CD14-positive monocyte (primary cell): Measurements from ENCODE around the gene PUDP. TPM values are rescaled to one million over a fixed set of nuclear protein-coding genes. Genes with fewer than 3 reads are reported as not detected.
A peak's percentile ranks its signal among the peaks of the same experiment; 100 is the strongest.

Experiments used
- DNase-seq, 3 donors: peaks; one replicate each; pipeline ENCODE4 v3.0.0-alpha.2; 2011 to 2022
- H2AFZ ChIP-seq: 2 replicates; pipeline ENCODE4 v1.6.0; 2012; ENCODE audit warnings: mild to moderate bottlenecking, low read depth, low read length, inconsistent platforms; ENCODE audit not compliant: insufficient read depth, poor library complexity, severe bottlenecking
- H3K27ac ChIP-seq, 2 donors: 1 replicate in 1 of 2; 2 replicates in 1 of 2; pipeline ENCODE4 v1.5.1; 2012 to 2013; ENCODE audit warnings: low read length in 2 of 2, control low read depth in 1 of 2, inconsistent platforms in 1 of 2, low read depth in 1 of 2, mild to moderate bottlenecking in 1 of 2
- H3K27me3 ChIP-seq, 2 donors: one replicate each; pipeline versions ENCODE4 v1.6.0 to v1.6.1; 2011 to 2013; ENCODE audit warnings: low read length in 2 of 2; ENCODE audit not compliant: control insufficient read depth in 2 of 2, insufficient read depth in 2 of 2
- H3K36me3 ChIP-seq, 2 donors: replicated peaks in 1 of 2; 1 replicate in 1 of 2; 2 replicates in 1 of 2; pipeline versions ENCODE4 v1.5.1 to v1.6.1; 2012 to 2013; ENCODE audit warnings: low read length in 2 of 2, control low read depth in 1 of 2, inconsistent platforms in 1 of 2, mild to moderate bottlenecking in 1 of 2; ENCODE audit not compliant: insufficient read depth in 2 of 2, control insufficient read depth in 1 of 2
- H3K4me1 ChIP-seq, 2 donors: 1 replicate in 1 of 2; 2 replicates in 1 of 2; pipeline versions ENCODE4 v1.5.1 to v1.6.1; 2012 to 2013; ENCODE audit warnings: low read length in 2 of 2, control low read depth in 1 of 2, inconsistent platforms in 1 of 2, mild to moderate bottlenecking in 1 of 2, moderate library complexity in 1 of 2; ENCODE audit not compliant: insufficient read depth in 2 of 2, control insufficient read depth in 1 of 2
- H3K4me2 ChIP-seq: replicated peaks from 2 replicates; pipeline ENCODE3; 2012; ENCODE audit warnings: low read length, moderate library complexity, mild to moderate bottlenecking; ENCODE audit not compliant: poor library complexity, severe bottlenecking; ENCODE audit errors: extremely low read depth
- H3K4me3 ChIP-seq, 3 experiments: fragments of 200-600 bp in 1 of 3; sonication (generic) in 1 of 3; replicated peaks in 1 of 3; 1 replicate in 2 of 3; 2 replicates in 1 of 3; pipeline ENCODE4 v1.5.1; 2011 to 2013; ENCODE audit warnings: low read length in 3 of 3, mild to moderate bottlenecking in 3 of 3, control low read depth in 2 of 3, low read depth in 2 of 3, inconsistent platforms in 1 of 3, moderate library complexity in 1 of 3
- H3K79me2 ChIP-seq: 2 replicates; pipeline ENCODE4 v1.6.0; 2012; ENCODE audit warnings: mild to moderate bottlenecking, control low read depth, inconsistent platforms, low read length, moderate library complexity; ENCODE audit not compliant: insufficient read depth
- H3K9ac ChIP-seq: 2 replicates; pipeline ENCODE4 v1.6.0; 2017; ENCODE audit warnings: low read length, mild to moderate bottlenecking; ENCODE audit not compliant: insufficient read depth, poor library complexity, severe bottlenecking
- H3K9me3 ChIP-seq, 2 donors: replicated peaks in 1 of 2; 1 replicate in 1 of 2; 2 replicates in 1 of 2; pipeline versions ENCODE4 v1.5.1 to v1.6.1; 2012 to 2013; ENCODE audit warnings: low read length in 2 of 2, control low read depth in 1 of 2; ENCODE audit not compliant: control insufficient read depth in 1 of 2, insufficient read depth in 1 of 2
- H4K20me1 ChIP-seq: 2 replicates; pipeline ENCODE4 v1.6.0; 2012; ENCODE audit warnings: mild to moderate bottlenecking, low read length, control low read depth, moderate library complexity; ENCODE audit not compliant: insufficient read depth
- H3K27ac Mint-ChIP-seq, 7 donors: one replicate each; pipeline ENCODE4 v1.8.0; 2020; ENCODE audit warnings: mild to moderate bottlenecking in 7 of 7, mixed read lengths in 7 of 7, moderate library complexity in 6 of 7, inconsistent platforms in 2 of 7
- H3K27me3 Mint-ChIP-seq, 3 donors: one replicate each; pipeline ENCODE4 v1.8.0; 2021 to 2022; ENCODE audit warnings: low read depth in 3 of 3, mild to moderate bottlenecking in 3 of 3, mixed read lengths in 3 of 3, moderate library complexity in 3 of 3, inconsistent platforms in 1 of 3
- H3K36me3 Mint-ChIP-seq, 2 donors: one replicate each; pipeline ENCODE4 v1.8.0; 2020; ENCODE audit warnings: mixed read lengths in 2 of 2, inconsistent platforms in 1 of 2, mild to moderate bottlenecking in 1 of 2
- H3K4me1 Mint-ChIP-seq: one replicate; pipeline ENCODE4 v1.8.0; 2020; ENCODE audit warnings: mild to moderate bottlenecking, mixed read lengths
- H3K4me3 Mint-ChIP-seq, 2 donors: one replicate each; pipeline ENCODE4 v1.8.0; 2020; ENCODE audit warnings: mild to moderate bottlenecking in 2 of 2, mixed read lengths in 2 of 2, moderate library complexity in 1 of 2
- H3K9me3 Mint-ChIP-seq, 7 donors: one replicate each; pipeline ENCODE4 v1.8.0; 2020 to 2022; ENCODE audit warnings: mixed read lengths in 7 of 7, mild to moderate bottlenecking in 6 of 7, moderate library complexity in 6 of 7, inconsistent platforms in 2 of 7
- WGBS: methylation state at CpG from one replicate; pipeline ENCODE4 v1.1.5; 2013; ENCODE audit warnings: missing lambda C conversion rate; ENCODE audit not compliant: insufficient coverage; 5-methylcytosine and 5-hydroxymethylcytosine counted together
- intact Hi-C, 2 donors: fragments of 100-400 bp; cut with micrococcal nuclease; formaldehyde crosslinking; loops; one replicate each; pipeline versions ENCODE4 v1.15.0 to v1.15.1; 2023
- polyA plus RNA-seq, 3 donors: library from polyadenylated mRNA; depleted of rRNA in 1 of 3; unstranded in 2 of 3; stranded (reverse) in 1 of 3; fragments of 300-500 nt in 2 of 3; fragments of >200 nt in 1 of 3; fragmentation: Illumina TruSeq in 2 of 3; gene quantifications; 1 replicate in 2 of 3; 2 replicates in 1 of 3; pipeline ENCODE4 v1.2.3, GENCODE V29; 2012 to 2021
- TF ChIP-seq, protein P1 (sequence below): fragments of 200-600 bp; IDR thresholded peaks from one replicate; pipeline ENCODE4 v1.8.0; 2022; ENCODE audit warnings: antibody characterized with exemption, mild to moderate bottlenecking

The PUDP gene
- polyA plus RNA-seq, 3 donors: 21.4 to 49.5 (median 45.4) TPM

DNA sequence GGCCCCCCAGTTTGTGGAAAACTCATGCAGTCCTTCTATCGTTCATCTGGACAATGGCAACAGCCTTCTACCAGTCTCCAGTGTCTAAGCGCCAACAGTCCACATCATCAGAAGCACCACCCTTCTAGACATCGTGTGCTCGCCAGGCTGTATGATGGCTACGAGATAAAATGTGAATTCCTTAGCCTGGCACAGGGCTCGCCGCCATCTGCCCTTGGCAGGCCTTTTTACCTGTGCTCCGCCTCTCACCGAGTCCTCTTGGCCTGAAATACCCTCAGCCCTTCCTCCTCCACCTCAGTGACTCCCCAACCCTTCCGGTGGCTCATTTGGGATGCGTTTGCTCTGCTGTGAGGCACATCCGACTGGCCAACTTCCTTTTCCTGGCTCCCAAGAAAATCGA lies 16.3 kb downstream of the PUDP start:
- no peak overlapping the region for H3K27ac ChIP-seq
- peaks cover 82% of the 10 kb centered on the region for H3K79me2 ChIP-seq
- H3K4me2 ChIP-seq: no peak overlapping the region
- no peak for DNase-seq
- intact Hi-C loops: no loop called here
- peaks cover 13 to 20% of the 10 kb centered on the region in 2 donors for H3K4me1 ChIP-seq
- H4K20me1 ChIP-seq: peaks cover 86% of the 10 kb centered on the region
- Mint-ChIP-seq H3K4me3 (no peak overlapping the region), H3K9me3 (peaks cover 0 to 9% (median 0%) of the 10 kb centered on the region in 7 donors), H3K4me1 (peaks cover 22% of the 10 kb centered on the region), H3K27ac (peak overlapping the region in 3 of 7 donors; percentile 17 to 80 (median 39)), H3K27me3 (peaks cover 0 to 2% (median 2%) of the 10 kb centered on the region in 3 donors), H3K36me3 (peaks cover 0 to 34% of the 10 kb centered on the region in 2 donors)
- no peaks in the 10 kb centered on the region for H3K27me3 ChIP-seq
- H2AFZ ChIP-seq: no peak overlapping the region
- H3K9ac ChIP-seq: no peak overlapping the region
- H3K4me3 ChIP-seq: no peak overlapping the region
- TF ChIP-seq, protein P1, sequence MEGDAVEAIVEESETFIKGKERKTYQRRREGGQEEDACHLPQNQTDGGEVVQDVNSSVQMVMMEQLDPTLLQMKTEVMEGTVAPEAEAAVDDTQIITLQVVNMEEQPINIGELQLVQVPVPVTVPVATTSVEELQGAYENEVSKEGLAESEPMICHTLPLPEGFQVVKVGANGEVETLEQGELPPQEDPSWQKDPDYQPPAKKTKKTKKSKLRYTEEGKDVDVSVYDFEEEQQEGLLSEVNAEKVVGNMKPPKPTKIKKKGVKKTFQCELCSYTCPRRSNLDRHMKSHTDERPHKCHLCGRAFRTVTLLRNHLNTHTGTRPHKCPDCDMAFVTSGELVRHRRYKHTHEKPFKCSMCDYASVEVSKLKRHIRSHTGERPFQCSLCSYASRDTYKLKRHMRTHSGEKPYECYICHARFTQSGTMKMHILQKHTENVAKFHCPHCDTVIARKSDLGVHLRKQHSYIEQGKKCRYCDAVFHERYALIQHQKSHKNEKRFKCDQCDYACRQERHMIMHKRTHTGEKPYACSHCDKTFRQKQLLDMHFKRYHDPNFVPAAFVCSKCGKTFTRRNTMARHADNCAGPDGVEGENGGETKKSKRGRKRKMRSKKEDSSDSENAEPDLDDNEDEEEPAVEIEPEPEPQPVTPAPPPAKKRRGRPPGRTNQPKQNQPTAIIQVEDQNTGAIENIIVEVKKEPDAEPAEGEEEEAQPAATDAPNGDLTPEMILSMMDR: no peak
- H3K36me3 ChIP-seq: peaks cover 0 to 31% of the 10 kb centered on the region in 2 donors
- no peaks in the 10 kb centered on the region for H3K9me3 ChIP-seq
- WGBS: 100% methylated on average over 4 of the region's 13 CpGs

DNA sequence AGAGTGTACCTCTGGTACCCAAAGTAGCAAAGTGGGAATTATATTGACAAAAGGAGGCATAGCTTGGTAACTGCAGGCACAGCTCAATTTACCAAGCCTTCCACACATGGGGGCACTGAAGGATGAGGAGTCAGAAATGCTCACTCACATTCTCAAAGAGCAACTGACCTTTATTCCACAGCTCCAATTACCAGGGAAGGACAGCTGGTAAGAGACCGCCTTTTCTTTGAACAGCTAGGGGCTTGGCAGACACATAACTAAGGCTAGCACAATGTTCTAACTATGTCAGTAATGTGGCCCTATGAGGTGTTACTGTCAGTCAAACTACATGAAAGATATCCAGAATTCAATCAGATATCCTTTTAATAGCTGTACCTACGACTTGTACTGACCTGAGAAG lies 20.9 kb downstream of the PUDP start:
- Histone ChIP-seq H3K27me3 (no peaks in the 10 kb centered on the region), H3K4me1 (peaks cover 0 to under 1% of the 10 kb centered on the region in 2 donors), H2AFZ (no peak overlapping the region), H4K20me1 (peaks cover 82% of the 10 kb centered on the region), H3K4me2 (no peak overlapping the region), H3K4me3 (no peak overlapping the region), H3K9ac (no peak overlapping the region), H3K36me3 (peaks cover 0 to 41% of the 10 kb centered on the region in 2 donors), H3K27ac (no peak overlapping the region), H3K79me2 (peaks cover 82% of the 10 kb centered on the region), H3K9me3 (no peaks in the 10 kb centered on the region)
- Mint-ChIP-seq H3K36me3 (peaks cover 6 to 60% of the 10 kb centered on the region in 2 donors), H3K9me3 (peaks cover 0 to 15% (median 3%) of the 10 kb centered on the region in 7 donors), H3K27ac (no peak overlapping the region), H3K4me3 (no peak overlapping the region), H3K4me1 (no peaks in the 10 kb centered on the region), H3K27me3 (peaks cover 0 to 2% (median 0%) of the 10 kb centered on the region in 3 donors)
- intact Hi-C loops: no loop called here
- TF ChIP-seq, protein P1: no peak
- DNase-seq: no peak
- no CpG with 5 or more reads among the region's 2 CpGs for WGBS
